ENCODE results near the gene RNF14. TPM values are rescaled to one million over a fixed set of nuclear protein-coding genes. Genes with fewer than 3 reads are reported as not detected.

RNF14 gene
- total and polyA plus RNA-seq, 12 donors = 20.3 to 130 (median 100) TPM

- Histone ChIP-seq H3K9me3 (no peaks in the 10 kb centered on the region), H3K27ac (peak overlapping the region in 1 of 10 donors; percentile 89), H3K4me3 (no peak overlapping the region), H3K27me3 (no peaks in the 10 kb centered on the region), H3K36me3 (peaks cover 0 to 66% (median 4%) of the 10 kb centered on the region in 9 donors), H3K4me1 (peaks cover 2 to 83% (median 70%) of the 10 kb centered on the region in 9 donors)
- no peak for TF ChIP-seq CTCF (IDR thresholded peaks at IDR 0.05)
- WGBS, 2 donors = 87 to 88% methylated on average over 2 of the region's 2 CpGs
- intact Hi-C loops (cut with DNase I) = no loop called here
- DNase-seq = no peak
- no peak for ATAC-seq
These were observed 19.4 kb upstream of the RNF14 start for GRCh38 chr5:141949511-141949910.

- Histone ChIP-seq H3K36me3 (peaks cover 0 to 62% (median 4%) of the 10 kb centered on the region in 9 donors), H3K4me3 (no peak overlapping the region), H3K27me3 (no peaks in the 10 kb centered on the region), H3K4me1 (peaks cover 2 to 84% (median 63%) of the 10 kb centered on the region in 9 donors), H3K9me3 (no peaks in the 10 kb centered on the region), H3K27ac (peak overlapping the region in 6 of 10 donors; percentile 57 to 89 (median 85))
- 86 to 92% methylated on average over 3 of the region's 3 CpGs for WGBS, 2 donors
- intact Hi-C loops (cut with DNase I) = loop anchor here in 2 of 10 donors (5.0 to 10.0 kb wide), 2 partner anchors 66 to 133 kb away; no protein-coding TSS in a partner anchor
- DNase-seq (no peak), ATAC-seq (no peak)
- no peak for TF ChIP-seq CTCF (IDR thresholded peaks at IDR 0.05)
These were observed 18.5 kb upstream of the RNF14 start for GRCh38 chr5:141950207-141951005.

- Histone ChIP-seq H3K4me3 (peak overlapping the region in 8 of 10 donors; percentile 5 to 60 (median 54)), H3K4me1 (peaks cover 2 to 80% (median 54%) of the 10 kb centered on the region in 9 donors), H3K27ac (peak overlapping the region in 8 of 10 donors; percentile 14 to 89 (median 74)), H3K9me3 (no peaks in the 10 kb centered on the region), H3K36me3 (peaks cover 0 to 54% (median 4%) of the 10 kb centered on the region in 9 donors), H3K27me3 (no peaks in the 10 kb centered on the region)
- WGBS, 2 donors = 26 to 28% methylated on average over 9 of the region's 9 CpGs
- peak in 1 of 2 donors; percentile 54 for DNase-seq
- peak in 7 of 9 donors; percentile 34 to 54 (median 41) for TF ChIP-seq CTCF (IDR thresholded peaks at IDR 0.05)
- peak; percentile 13 to 73 (median 62) for ATAC-seq
- intact Hi-C loops (cut with DNase I) = loop anchor here in 2 of 10 donors (5.0 to 10.0 kb wide), 2 partner anchors 67 to 134 kb away; no protein-coding TSS in a partner anchor
These were observed 17.5 kb upstream of the RNF14 start for GRCh38 chr5:141951332-141951781.

GRCh38 chr5:141952020-141952419 is 16.9 kb upstream of the RNF14 start:
- H3K27ac ChIP-seq = peak overlapping the region in 8 of 10 donors; percentile 13 to 89 (median 74)
- peaks cover 2 to 81% (median 53%) of the 10 kb centered on the region in 9 donors for H3K4me1 ChIP-seq
- WGBS, 2 donors = 71 to 72% methylated on average over 2 of the region's 2 CpGs
- TF ChIP-seq CTCF (IDR thresholded peaks at IDR 0.05) = no peak
- DNase-seq (no peak), ATAC-seq (no peak)
- H3K9me3 ChIP-seq = no peaks in the 10 kb centered on the region
- no peaks in the 10 kb centered on the region for H3K27me3 ChIP-seq
- peaks cover 0 to 49% (median 4%) of the 10 kb centered on the region in 9 donors for H3K36me3 ChIP-seq
- intact Hi-C loops (cut with DNase I) = loop anchor here in 2 of 10 donors (5.0 to 10.0 kb wide), 2 partner anchors 67 to 135 kb away; no protein-coding TSS in a partner anchor
- H3K4me3 ChIP-seq = peak overlapping the region in 9 of 10 donors; percentile 3 to 60 (median 53)

Data from heart right ventricle (tissue), 16 donors.